T-cell (primary cell): ENCODE data around the gene DOCK11. TPM values are rescaled to one million over a fixed set of nuclear protein-coding genes. Genes with fewer than 3 reads are reported as not detected.
"Not testable (repeated sequence)": the region's sequence is repeated elsewhere in the genome, so short reads cannot be mapped to it uniquely, and the experiment has no call there.

Experiments used
- ATAC-seq, 4 experiments: fragments of 200-7000 bp in 3 of 4; fragments of 150-1000 bp in 1 of 4; cut with Tn5 transposase; replicated peaks in 1 of 4; 1 replicate in 3 of 4; 2 replicates in 1 of 4; pipeline ENCODE4 v1.10.0; 2021; ENCODE audit warnings: moderate library complexity in 3 of 4, mild to moderate bottlenecking in 2 of 4, moderate number of reproducible peaks in 1 of 4
- CTCF ChIA-PET, 2 donors: fragments of 300-600 bp; sonication (Branson Sonifier 250); formaldehyde crosslinking; loops; one replicate each; lab custom pipeline; 2022; ENCODE audit warnings: antibody characterized with exemption in 2 of 2; lab: Charles Lee
- POLR2A ChIA-PET, 2 donors: fragments of 300-600 bp; sonication (Branson Sonifier 250); formaldehyde crosslinking; loops; one replicate each; lab custom pipeline; 2022; ENCODE audit warnings: antibody characterized with exemption in 2 of 2; lab: Charles Lee
- DNase-seq, 35 experiments: peaks; one replicate each; pipeline versions ENCODE4 v3.0.0 to v3.0.0-alpha.2; 2013 to 2023
- H3K27ac ChIP-seq: one replicate; pipeline ENCODE4 v1.5.1; 2013; ENCODE audit warnings: low read length
- H3K27me3 ChIP-seq, 2 experiments: replicated peaks in 1 of 2; 1 replicate in 1 of 2; 2 replicates in 1 of 2; pipeline versions ENCODE4 v1.6.1 to v1.7.0; 2013; ENCODE audit warnings: low read length in 1 of 2, mixed read lengths in 1 of 2; ENCODE audit not compliant: control insufficient read depth in 2 of 2, insufficient read depth in 2 of 2; ENCODE audit errors: extremely low read depth in 1 of 2
- H3K36me3 ChIP-seq, 2 donors: 1 replicate in 1 of 2; 2 replicates in 1 of 2; pipeline versions ENCODE4 v1.6.1 to v1.7.0; 2013; ENCODE audit warnings: low read length in 1 of 2; ENCODE audit not compliant: control insufficient read depth in 2 of 2, insufficient read depth in 1 of 2; ENCODE audit errors: extremely low read depth in 1 of 2
- H3K4me1 ChIP-seq, 2 experiments: 1 replicate in 1 of 2; 2 replicates in 1 of 2; pipeline versions ENCODE4 v1.6.1 to v1.7.0; 2013; ENCODE audit warnings: low read length in 2 of 2, mixed read lengths in 1 of 2; ENCODE audit not compliant: insufficient read depth in 2 of 2, control insufficient read depth in 1 of 2; ENCODE audit errors: extremely low read depth in 1 of 2
- H3K4me3 ChIP-seq, 2 donors: 1 replicate in 1 of 2; 2 replicates in 1 of 2; pipeline versions ENCODE4 v1.5.1 to v1.7.0; 2013; ENCODE audit warnings: mild to moderate bottlenecking in 2 of 2, low read length in 1 of 2, moderate library complexity in 1 of 2; ENCODE audit not compliant: control insufficient read depth in 1 of 2; ENCODE audit errors: extremely low read depth in 1 of 2
- H3K9me3 ChIP-seq: 2 replicates; pipeline ENCODE4 v1.7.0; 2013
- H3K27ac Mint-ChIP-seq, 2 donors: one replicate each; pipeline ENCODE4 v1.8.0; 2020 to 2021; ENCODE audit warnings: mild to moderate bottlenecking in 2 of 2, mixed read lengths in 2 of 2
- H3K27me3 Mint-ChIP-seq, 2 donors: one replicate each; pipeline ENCODE4 v1.8.0; 2021 to 2022; ENCODE audit warnings: mixed read lengths in 2 of 2
- H3K36me3 Mint-ChIP-seq: one replicate; pipeline ENCODE4 v1.8.0; 2021; ENCODE audit warnings: mixed read lengths
- H3K4me1 Mint-ChIP-seq, 3 donors: one replicate each; pipeline ENCODE4 v1.8.0; 2020 to 2022; ENCODE audit warnings: mixed read lengths in 3 of 3, mild to moderate bottlenecking in 1 of 3
- H3K4me3 Mint-ChIP-seq, 3 donors: one replicate each; pipeline ENCODE4 v1.8.0; 2020 to 2022; ENCODE audit warnings: mild to moderate bottlenecking in 3 of 3, mixed read lengths in 3 of 3, moderate library complexity in 3 of 3
- H3K9me3 Mint-ChIP-seq, 3 donors: one replicate each; pipeline ENCODE4 v1.8.0; 2020 to 2022; ENCODE audit warnings: mixed read lengths in 3 of 3
- WGBS: methylation state at CpG from one replicate; pipeline ENCODE4 v1.1.5; 2013; ENCODE audit warnings: missing lambda C conversion rate; ENCODE audit not compliant: insufficient coverage; 5-methylcytosine and 5-hydroxymethylcytosine counted together
- total RNA-seq, 35 experiments: library from RNA in 6 of 35; stranded (reverse) in 6 of 35; fragments of 120-200 nt in 1 of 35; gene quantifications; one replicate each; pipeline versions ENCODE4 v1.2.1 to v1.2.4 and lab custom pipeline; 2013 to 2026

The DOCK11 gene
- total RNA-seq, 5 donors from 2014 or later (not counting 1 experiment from before 2014, with no cell fraction given), result 90.7 to 102 (median 94.5) TPM

GRCh38 chrX:118706681-118707080 lies 211.1 kb downstream of the DOCK11 start:
- peaks cover 0 to 9% (median 0%) of the 10 kb centered on the region in 3 donors for H3K4me1 Mint-ChIP-seq
- peaks cover 0 to 5% of the 10 kb centered on the region in 2 donors for H3K27me3 Mint-ChIP-seq
- ChIA-PET POLR2A (no interaction called here), CTCF (no interaction called here)
- H3K36me3 ChIP-seq, result no peaks in the 10 kb centered on the region
- no peaks in the 10 kb centered on the region for H3K9me3 ChIP-seq
- no peaks in the 10 kb centered on the region for H3K4me1 ChIP-seq
- H3K27me3 ChIP-seq, result no peaks in the 10 kb centered on the region
- no peak overlapping the region for H3K27ac Mint-ChIP-seq
- no peak overlapping the region for H3K27ac ChIP-seq
- no peak overlapping the region for H3K4me3 ChIP-seq
- WGBS, result no CpG with 5 or more reads among the region's 4 CpGs
- H3K36me3 Mint-ChIP-seq, result no peaks in the 10 kb centered on the region
- no peak for DNase-seq
- no peak for ATAC-seq
- no peak overlapping the region for H3K4me3 Mint-ChIP-seq
- no peaks in the 10 kb centered on the region for H3K9me3 Mint-ChIP-seq

GRCh38 chrX:118714521-118714920 lies 218.9 kb downstream of the DOCK11 start:
- ChIA-PET POLR2A (interaction anchor here in 1 of 2 donors (0.6 kb wide), 1 partner anchor 14 kb away, joined by 4 read pairs; no protein-coding TSS in a partner anchor), CTCF (no interaction called here)
- WGBS, result no CpG with 5 or more reads among the region's 1 CpG
- Mint-ChIP-seq H3K4me3 (no peak overlapping the region), H3K4me1 (peaks cover 0 to 5% (median 2%) of the 10 kb centered on the region in 3 donors), H3K9me3 (no peaks in the 10 kb centered on the region), H3K27me3 (peaks cover 8 to 9% of the 10 kb centered on the region in 2 donors), H3K36me3 (no peaks in the 10 kb centered on the region), H3K27ac (no peak overlapping the region)
- DNase-seq (no peak), ATAC-seq (no peak)
- Histone ChIP-seq H3K36me3 (no peaks in the 10 kb centered on the region), H3K27ac (no peak overlapping the region), H3K4me3 (no peak overlapping the region), H3K27me3 (no peaks in the 10 kb centered on the region), H3K9me3 (no peaks in the 10 kb centered on the region), H3K4me1 (no peaks in the 10 kb centered on the region)

- peaks cover 8 to 19% of the 10 kb centered on the region in 2 donors for H3K27me3 Mint-ChIP-seq
- POLR2A ChIA-PET, H3K9me3 Mint-ChIP-seq, CTCF ChIA-PET, DNase-seq, H3K36me3 Mint-ChIP-seq, H3K27ac Mint-ChIP-seq, H3K4me1 Mint-ChIP-seq, H3K9me3 ChIP-seq, ATAC-seq, H3K4me3 Mint-ChIP-seq, H3K27me3 ChIP-seq, H3K27ac ChIP-seq, H3K4me1 ChIP-seq, H3K4me3 ChIP-seq, H3K36me3 ChIP-seq: not testable (repeated sequence)
- WGBS, result 60% methylated on average over 1 of the region's 14 CpGs
Observed at GRCh38 chrX:118715917-118716316, 220.3 kb downstream of the DOCK11 start.

GRCh38 chrX:118716833-118717232 lies 221.2 kb downstream of the DOCK11 start:
- DNase-seq, result not testable (repeated sequence)
- H3K27me3 Mint-ChIP-seq, result peaks cover 8 to 19% of the 10 kb centered on the region in 2 donors
- WGBS, result 75% methylated on average over 4 of the region's 28 CpGs

GRCh38 chrX:118717678-118718391 lies 222.2 kb downstream of the DOCK11 start:
- no peak overlapping the region for H3K4me3 ChIP-seq
- no peaks in the 10 kb centered on the region for H3K27me3 ChIP-seq
- no peaks in the 10 kb centered on the region for H3K36me3 ChIP-seq
- Mint-ChIP-seq H3K9me3 (no peaks in the 10 kb centered on the region), H3K27ac (no peak overlapping the region), H3K4me3 (no peak overlapping the region), H3K27me3 (peaks cover 10 to 19% of the 10 kb centered on the region in 2 donors), H3K4me1 (peaks cover 0 to 5% (median 2%) of the 10 kb centered on the region in 3 donors), H3K36me3 (no peaks in the 10 kb centered on the region)
- ChIA-PET CTCF (no interaction called here), POLR2A (no interaction called here)
- ATAC-seq (no peak), DNase-seq (peak in 1 of 35 experiments; percentile 10)
- no peak overlapping the region for H3K27ac ChIP-seq
- H3K9me3 ChIP-seq, result no peaks in the 10 kb centered on the region
- H3K4me1 ChIP-seq, result no peaks in the 10 kb centered on the region
- no CpG with 5 or more reads among the region's 13 CpGs for WGBS

More at GRCh38 chrX:118716833-118717232, 221.2 kb downstream of the DOCK11 start:
- H3K36me3 ChIP-seq, H3K9me3 ChIP-seq, H3K4me3 ChIP-seq, H3K27ac ChIP-seq, H3K27ac Mint-ChIP-seq, H3K27me3 ChIP-seq, CTCF ChIA-PET, H3K4me1 Mint-ChIP-seq, H3K9me3 Mint-ChIP-seq, ATAC-seq, POLR2A ChIA-PET, H3K4me3 Mint-ChIP-seq, H3K4me1 ChIP-seq, H3K36me3 Mint-ChIP-seq: not testable (repeated sequence)

- H3K4me3 Mint-ChIP-seq, result no peak overlapping the region
- H3K36me3 ChIP-seq, result no peaks in the 10 kb centered on the region
- H3K4me3 ChIP-seq, result no peak overlapping the region
- no peaks in the 10 kb centered on the region for H3K36me3 Mint-ChIP-seq
- no peaks in the 10 kb centered on the region for H3K27me3 ChIP-seq
- H3K9me3 Mint-ChIP-seq, result no peaks in the 10 kb centered on the region
- H3K27ac ChIP-seq, result no peak overlapping the region
- POLR2A ChIA-PET, result no interaction called here
- DNase-seq (no peak), ATAC-seq (no peak)
- CTCF ChIA-PET, result interaction anchor here in 1 of 2 donors (0.6 kb wide), 1 partner anchor 766 kb away, joined by 4 read pairs; no protein-coding TSS in a partner anchor
- H3K27ac Mint-ChIP-seq, result no peak overlapping the region
- peaks cover 13 to 19% of the 10 kb centered on the region in 2 donors for H3K27me3 Mint-ChIP-seq
- H3K4me1 Mint-ChIP-seq, result peaks cover 0 to 5% (median 2%) of the 10 kb centered on the region in 3 donors
- no CpG with 5 or more reads among the region's 2 CpGs for WGBS
- H3K4me1 ChIP-seq, result no peaks in the 10 kb centered on the region
- no peaks in the 10 kb centered on the region for H3K9me3 ChIP-seq
Observed at GRCh38 chrX:118718737-118719136, 223.1 kb downstream of the DOCK11 start.
